HG03571 (cell line): Measurements from ENCODE around the gene OPTN.
"Not testable (repeated sequence)": the region's sequence is repeated elsewhere in the genome, so short reads cannot be mapped to it uniquely, and the experiment has no call there.

Experiments
- ATAC-seq: cut with Tn5 transposase; IDR thresholded peaks from one replicate; pipeline ENCODE4 v1.9.1; 2021; ENCODE audit not compliant: unreplicated experiment

OPTN gene

DNA sequence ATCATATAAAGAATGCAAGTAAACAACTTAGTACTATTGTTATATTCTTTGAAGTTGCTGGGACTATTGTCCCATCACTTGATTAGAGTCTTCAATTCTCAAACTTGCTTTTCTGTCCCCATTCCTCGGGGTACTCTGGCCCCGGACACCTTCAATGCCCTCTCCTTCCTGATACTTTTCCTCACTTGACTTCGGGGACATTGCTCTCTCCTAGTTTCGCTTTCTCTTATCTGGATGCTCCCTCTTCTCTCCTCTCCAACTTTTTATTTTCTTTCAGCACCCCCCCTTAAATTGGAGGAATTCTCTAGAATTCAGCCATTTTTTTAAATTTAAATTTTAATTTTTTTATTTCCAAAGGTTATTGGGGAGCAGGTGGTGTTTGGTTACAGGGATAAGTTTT lies 10.6 kb upstream of the OPTN start:
- ATAC-seq = no peak

DNA sequence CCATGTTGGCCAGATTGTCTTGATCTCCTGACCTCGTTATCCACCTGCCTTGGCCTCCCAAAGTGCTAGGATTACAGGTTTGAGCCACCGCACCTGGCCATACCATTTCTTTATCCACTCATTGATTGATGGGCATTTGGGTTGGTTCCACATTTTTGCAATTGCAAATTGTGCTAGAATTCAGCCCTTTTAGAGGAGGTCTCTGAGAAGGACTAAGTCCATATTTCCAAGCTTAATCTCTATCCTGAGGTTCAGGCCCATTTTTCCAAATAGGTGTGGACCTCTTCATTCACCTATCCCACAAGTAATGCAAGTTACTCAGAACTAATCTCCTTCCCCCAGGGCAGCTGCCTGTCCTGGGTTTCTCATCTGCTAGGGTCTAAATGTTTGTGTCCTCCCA lies 9.7 kb upstream of the OPTN start:
- no peak for ATAC-seq

DNA sequence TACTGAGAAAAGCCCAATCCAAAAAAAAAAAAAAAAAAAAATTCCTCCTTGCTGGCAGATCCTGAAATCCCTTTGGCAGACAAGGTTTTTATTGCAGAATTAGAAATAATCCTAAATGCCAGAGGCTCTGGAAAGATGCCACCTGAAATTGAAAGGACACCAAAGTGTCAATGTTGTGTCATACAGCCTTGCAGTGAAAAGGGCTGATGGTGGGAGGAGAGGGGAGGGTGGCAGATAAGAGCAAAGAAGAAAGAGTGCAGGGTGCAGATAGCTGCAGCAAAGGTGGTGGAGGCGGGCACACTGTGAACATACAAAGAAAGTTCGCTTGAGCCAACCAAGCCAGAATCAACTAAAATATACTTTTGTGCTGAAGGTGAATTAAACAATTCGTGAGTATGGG lies 8.2 kb upstream of the OPTN start:
- ATAC-seq = no peak

DNA sequence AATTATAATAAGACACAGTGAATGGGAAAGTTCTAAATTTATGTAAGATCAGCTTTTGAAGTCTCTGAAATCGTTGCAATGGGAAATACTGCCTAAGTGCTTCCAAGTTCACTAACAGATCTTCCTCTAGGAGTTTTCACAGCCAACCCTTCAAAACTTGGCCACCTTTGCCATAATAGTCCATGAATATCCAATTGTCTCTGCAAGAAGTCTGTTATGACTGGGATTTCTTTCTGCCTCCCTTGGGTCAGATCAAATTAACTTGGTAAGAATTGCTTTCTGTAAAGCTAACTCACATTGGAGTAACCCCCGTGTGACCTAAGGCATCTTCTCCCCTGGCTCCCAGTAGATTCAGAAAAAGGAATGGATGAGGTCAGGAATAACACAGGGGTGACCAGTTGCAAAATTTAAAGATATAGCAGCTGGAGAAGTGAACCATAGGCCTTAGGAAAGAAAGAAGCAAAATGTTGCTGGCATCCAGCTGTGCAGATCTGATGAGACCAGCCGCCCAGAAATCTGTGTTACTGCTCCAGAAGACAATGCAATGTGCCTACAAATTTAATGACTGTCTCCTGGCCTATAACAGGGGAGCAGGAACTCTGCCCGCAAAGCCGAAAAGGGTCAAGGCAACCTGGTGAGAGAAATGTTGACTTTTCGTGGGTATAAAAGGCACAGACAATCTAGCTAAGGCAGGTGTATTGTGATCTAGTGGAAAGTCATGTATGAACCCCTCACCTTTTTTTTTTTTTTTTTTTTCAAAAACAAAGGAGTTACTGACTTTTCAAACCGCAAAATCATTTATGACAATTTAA lies 7.5 kb upstream of the OPTN start:
- ATAC-seq = no peak

DNA sequence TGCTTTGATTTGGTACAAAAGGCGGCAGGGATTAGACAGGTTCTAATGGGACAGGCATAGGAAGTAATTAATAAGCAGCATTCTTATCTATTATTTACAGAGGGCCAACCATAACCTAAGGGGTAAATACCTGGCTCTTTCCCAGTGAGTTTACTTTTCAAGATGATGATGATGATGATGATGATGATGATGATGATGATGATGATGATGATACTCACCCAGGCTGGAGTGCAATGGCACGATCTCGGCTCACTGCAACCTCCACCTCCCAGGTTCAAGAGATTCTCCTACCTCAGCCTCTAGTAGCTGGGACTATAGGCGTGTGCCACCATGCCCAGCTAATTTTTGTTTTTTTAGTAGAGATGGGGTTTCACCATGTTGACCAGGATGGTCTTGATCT lies 5.9 kb upstream of the OPTN start:
- not testable (repeated sequence) for ATAC-seq

DNA sequence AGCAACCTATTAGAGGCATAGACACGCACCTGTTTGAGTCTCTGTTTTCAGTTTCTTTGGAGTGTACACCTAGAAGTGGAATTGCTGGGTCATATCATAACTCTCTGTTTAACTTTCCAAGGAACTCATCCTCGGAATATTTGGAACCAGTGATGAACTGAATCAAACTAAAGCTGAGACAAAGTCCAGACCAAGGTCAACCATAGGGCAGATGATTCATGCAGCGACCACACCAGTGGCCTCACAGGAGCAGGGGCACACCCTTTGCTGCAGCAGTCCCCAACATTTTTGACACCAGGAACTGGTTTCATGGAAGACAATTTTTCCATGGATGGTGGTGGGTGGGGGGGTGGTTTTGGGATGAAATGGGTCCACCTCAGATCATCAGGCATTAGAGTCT lies 4.9 kb upstream of the OPTN start:
- ATAC-seq = no peak

DNA sequence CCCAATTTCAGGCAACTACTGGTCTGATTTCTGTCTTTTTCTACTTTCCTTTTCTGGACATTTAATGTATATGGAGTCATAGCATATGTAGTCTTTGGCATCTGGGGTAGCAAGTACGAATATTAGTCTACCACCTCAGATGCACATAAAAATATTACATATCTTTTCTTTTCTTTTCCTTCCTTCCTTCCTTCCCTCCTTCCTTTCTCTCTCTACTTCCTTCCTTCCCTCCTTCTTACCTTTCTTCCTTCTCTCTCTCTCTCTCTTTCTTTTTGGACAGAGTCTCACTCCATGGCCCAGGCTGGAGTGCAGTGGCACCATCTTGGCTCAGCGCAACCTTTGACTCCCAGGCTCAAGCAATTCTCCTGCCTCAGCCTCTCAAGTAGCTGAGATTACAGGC lies 4.0 kb upstream of the OPTN start:
- ATAC-seq = no peak

DNA sequence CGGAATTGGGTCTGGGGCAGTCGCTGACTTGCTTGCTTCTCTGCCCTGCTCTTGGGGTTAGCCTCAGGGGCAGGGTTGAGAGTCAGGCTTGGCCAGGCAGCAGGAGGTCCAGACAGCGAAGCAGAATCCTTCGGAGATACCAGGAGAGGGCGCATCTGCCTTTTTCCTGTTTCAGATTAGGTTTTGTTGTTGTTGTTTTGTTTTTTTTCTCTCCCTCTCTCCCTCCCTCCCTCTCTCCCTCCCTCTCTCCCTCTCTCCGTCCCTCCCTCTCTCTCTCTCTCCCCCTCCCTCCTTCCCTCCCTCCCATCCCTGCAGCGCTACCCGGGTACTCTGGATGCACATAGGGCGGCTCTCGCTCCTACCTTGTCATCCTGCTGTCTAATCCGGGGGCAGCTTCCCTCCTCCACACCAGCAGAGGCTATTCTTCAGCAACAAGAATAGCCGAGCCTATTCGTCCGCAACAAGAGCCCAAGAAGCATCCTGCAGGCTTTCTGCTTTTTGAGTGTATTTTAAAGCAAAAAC lies 758 bp upstream of the OPTN start:
- peak; percentile 29 for ATAC-seq

DNA sequence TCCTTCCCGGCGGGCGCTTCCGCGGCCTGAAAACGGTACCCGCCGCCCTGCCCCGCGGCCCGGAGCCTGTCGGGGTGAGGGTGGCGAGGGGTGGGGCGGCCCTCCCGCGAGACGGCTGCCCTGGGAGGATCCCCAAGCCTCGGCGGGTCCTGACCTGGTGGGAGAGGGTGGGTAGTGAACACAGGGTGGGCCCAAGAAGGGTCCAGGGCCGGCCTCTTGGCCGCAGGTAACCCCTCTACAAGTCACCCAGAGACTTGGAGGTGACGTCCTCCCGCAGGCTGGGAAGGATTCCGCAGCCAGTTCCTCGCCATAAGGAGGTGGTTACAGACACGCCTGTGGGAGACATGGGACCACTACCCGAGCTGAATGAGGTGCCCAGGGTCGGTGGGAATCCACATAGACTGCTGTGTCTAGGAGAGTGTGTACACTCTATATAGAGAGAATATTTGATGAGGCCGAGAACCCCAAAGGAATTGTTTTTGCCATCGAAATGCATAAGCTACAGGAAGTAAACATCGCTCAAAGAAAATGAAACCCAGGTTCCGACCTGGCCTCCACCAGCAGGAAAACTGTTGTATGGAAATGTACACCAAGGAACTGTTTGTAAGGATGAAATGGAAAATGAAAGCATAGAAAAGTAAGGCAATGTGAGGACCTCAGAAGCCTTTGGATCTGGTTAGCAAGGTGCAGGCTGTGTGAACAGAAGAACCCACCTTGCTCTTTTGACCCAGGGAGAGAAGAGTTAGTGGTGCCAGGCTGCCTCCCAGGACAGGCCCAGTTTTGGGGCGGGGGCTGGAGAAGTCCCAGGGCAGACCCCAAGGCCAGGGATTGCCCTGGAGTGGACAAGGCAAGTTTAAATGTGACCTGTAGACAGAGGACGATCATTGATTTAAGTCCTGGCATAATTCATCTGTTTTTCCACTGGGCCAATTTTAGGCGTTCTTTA lies 659 bp downstream of the OPTN start:
- peak; percentile 28 for ATAC-seq

DNA sequence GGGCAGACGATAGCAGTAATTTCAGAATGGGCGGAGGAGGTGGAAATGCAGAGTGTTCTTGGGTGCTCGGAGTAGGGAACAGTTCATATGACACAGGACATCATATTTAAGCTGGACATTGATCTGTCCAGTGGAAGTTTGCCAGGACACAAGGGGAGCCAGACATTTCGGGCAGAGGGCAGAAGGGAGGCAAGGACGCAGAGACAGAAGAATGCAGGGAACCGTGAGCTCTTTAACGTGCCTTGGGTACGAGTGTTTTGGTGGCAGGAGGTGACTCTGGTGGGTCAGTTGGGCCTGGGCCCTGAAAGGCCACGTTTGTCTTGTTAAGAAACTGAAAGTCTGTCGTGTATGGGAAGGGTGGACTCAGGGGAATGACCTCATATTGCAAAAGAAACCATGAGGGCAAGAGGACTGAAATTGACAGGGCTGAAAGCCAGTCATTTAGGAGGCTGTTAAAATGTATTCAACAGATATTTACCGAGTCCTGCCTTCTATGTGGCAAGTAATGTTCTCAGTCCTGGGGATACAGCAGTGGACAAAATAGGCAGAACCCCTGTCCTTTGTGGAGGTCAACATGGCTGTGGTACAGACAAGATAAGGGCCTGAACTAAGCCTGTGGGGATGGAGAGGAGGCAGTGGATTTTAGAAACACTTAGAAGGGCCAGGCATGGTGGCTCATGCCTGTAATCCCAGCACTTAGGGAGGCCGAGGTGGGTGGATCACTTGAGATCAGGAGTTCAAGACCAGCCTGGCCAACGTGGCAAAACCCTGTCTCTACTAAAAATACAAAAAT lies 2.2 kb downstream of the OPTN start:
- no peak for ATAC-seq

DNA sequence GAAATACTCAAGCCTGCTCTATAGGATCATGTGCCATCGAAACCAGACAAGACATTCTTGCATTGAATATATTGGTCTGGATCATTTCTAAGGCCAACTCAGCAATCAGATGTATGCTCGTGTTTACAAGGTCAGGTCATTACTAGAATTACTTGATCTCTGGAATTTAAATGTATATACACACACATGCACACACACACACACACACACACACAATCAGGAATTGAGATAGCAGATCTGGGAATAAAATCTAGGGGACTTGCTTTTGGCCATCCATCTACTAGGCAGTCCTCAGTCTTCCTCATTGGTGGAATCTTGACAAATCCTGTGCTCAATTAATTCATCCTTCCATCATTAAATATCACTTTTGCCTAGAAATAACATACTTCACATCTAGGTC lies 3.6 kb downstream of the OPTN start:
- no peak for ATAC-seq

DNA sequence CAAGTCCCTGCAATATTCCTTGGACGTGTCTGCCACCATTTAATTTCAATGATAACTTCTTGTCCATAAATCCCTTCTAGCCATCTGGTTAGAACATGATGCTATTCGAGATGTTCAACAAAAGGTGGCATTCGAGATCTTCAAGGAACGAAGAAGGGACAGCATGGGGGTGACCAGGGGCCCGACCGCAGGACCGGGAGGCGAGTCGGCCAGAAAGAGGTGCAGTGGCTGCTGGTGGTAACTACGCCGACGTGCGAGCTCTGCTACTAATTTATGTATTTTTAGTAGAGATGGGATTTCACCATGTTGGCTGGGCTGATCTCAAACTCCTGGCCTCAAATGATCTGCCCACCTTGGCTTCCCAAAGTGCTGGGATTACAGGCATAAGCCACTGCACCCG lies 4.7 kb downstream of the OPTN start:
- ATAC-seq = no peak

DNA sequence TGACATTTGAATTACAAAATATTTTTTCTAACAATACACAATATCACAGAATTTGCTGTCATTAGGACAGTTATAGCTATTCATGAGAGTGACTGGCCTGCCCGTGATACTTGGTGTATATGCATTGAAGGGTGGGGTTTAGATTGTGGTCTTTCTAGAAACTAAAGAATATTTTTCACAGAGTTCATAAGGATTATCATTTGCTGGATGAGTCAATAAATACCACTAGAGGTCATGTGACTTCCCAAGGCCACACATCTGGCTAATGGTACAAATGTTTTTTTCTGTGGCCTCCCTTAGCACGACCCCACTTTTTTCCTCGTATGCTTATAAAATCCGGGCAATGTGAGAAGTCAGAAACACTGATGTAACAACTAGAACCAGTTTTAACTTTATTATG lies 5.2 kb downstream of the OPTN start:
- no peak for ATAC-seq

DNA sequence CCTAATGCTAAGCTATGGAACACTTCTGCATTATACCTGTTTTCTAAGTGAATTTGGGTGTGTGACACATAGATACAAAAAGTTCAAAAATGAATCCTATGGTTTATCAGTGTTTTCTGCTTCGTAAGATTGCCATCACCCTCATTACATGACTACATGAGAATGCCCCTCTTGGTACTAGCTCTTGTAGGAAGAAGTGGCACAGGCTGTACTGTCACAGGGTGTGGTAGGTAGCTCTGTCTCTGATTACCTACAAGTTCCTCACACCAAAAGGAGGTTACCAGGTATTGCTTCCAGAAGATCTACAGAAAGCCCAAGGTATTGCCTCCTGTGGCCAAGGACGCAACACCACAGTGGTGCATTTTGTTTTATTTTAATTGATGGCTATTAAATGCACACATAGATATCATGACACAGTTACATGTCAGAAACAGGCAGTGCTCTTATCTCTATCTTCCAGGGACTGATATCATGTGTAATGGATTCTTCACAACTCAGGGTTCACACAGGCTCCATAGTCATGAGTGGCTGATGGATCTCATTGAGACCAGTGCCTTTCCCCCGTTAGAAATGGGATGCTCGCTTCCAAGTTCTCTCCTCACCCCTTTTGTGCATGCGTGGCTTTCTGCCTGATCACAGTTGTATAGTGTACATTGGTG lies 6.6 kb downstream of the OPTN start:
- ATAC-seq = no peak

DNA sequence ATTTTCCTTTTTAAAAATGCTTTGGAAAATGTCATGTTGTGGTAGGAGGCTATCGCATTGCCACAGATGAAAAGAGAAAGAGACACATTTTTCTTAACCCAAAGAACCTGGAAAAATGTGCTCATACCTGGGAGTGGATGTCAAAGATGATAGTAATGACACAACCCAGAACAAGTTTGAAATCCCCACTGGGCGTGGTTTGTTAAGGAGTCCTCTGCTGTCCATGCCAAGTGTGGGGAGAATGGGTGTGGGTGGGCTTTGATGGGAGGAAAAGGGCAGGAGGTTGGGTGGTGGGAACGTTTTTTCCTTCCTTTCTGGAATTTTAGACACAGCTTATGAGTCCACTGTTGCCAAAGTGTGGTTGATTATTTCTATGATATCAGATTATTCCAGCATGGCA lies 10.9 kb downstream of the OPTN start:
- no peak for ATAC-seq

DNA sequence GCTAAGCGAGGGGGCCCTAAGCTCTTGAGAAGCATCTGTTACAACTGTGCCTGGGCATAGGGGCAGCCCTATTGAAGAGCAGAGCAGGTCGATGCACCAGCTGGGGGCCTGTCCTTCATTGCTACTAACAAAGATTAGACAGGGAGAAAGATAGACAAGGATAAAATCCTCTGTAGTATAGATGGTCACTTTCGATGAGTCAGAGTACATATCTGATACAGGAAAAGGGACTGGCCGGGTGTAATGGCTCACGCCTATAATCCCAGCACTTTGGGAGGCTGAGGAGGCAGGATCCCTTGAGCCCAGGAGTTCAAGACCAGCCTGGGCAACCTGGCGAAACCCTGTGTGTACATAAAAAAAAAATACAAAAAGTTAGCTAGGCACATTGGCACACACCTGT lies 13.6 kb downstream of the OPTN start:
- ATAC-seq = no peak

DNA sequence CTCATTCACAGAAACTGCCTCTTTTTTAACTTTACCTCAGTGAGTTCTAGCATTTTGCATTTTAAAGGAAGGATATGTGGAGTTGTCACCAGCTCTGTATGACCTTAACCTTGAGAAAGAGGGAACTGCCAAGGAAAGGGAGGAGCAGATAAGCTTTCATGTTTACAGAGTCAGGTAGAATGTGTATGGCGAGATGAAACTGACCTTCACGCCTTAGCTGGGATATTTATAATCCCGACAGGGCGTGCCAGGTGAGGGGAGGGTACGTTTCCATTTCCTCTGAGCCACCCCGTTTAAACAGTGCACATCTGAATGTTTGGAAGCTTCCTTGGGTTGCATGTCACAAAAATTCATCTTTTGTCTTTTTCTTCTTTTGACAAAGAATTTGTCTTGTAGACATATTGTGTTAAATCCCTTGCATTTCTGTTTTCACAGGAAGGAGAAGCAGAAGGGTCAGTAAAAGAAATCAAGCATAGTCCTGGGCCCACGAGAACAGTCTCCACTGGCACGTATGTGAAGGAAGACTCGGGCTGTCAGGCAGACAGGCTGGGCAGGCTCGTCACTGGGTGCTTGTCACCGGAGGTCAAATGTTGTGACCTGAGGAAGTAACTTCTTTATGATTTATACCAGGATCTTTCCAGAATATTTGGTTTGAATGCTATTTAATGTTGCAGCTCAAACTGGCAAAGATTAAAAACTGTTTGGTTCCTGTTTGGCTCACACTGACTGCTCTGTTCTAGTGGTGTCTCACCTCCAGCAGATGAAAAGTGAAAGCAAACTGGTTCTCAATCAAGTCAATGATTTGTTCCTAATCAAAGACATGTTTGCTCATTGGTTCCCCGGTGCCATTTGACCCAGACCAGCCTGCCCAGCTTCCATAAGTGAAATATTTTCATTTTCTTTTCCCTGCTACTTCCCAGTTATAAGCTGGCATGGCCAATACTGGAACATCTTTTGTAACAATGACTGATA lies 16.2 kb downstream of the OPTN start:
- ATAC-seq = no peak

DNA sequence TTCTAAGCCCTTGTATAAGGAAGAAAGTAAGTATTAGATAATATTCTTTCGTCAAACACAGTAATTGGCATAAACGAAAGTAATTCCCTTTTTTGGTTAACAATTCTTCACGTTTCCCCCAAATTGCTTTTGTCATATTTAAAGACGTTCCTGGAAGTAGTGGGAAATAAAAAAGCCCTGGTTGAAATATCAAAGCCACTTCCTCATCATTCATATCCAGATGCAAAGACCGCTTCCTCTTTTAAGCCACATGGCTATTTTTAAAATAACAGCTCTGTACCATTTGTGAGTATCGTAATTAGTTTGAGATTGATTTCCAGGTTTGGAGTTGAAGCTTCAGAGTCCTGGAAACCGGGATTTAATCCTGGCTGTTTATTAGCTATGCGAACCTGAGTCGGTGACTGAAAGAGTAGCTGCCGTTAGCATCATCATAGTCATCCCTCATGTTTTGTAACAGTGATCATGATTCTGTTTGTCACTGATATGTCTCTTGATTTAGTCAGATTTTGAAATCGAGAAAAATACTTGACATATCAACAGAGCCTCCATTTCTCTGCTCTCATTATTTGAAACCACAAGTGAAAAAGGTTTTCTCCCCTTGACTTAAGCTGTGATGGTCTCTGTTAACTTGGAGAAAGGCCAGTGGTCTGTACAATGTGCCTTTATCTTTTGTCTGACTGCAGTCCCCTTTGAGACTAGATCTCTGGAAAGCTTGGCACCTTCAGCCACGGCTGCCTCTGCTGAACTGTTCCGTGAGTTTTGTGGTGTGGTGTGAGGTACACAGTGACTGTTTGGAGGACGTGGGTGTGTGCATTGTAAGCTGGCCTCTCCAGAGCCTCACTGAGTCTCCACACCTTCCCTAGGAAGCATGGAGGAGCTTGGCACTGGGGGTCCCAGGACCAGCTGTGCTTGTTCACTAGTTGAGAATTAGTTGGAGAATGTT lies 18.1 kb downstream of the OPTN start:
- ATAC-seq = no peak
